Measurements from ENCODE around the gene PPT2.

Gene PPT2

DNA sequence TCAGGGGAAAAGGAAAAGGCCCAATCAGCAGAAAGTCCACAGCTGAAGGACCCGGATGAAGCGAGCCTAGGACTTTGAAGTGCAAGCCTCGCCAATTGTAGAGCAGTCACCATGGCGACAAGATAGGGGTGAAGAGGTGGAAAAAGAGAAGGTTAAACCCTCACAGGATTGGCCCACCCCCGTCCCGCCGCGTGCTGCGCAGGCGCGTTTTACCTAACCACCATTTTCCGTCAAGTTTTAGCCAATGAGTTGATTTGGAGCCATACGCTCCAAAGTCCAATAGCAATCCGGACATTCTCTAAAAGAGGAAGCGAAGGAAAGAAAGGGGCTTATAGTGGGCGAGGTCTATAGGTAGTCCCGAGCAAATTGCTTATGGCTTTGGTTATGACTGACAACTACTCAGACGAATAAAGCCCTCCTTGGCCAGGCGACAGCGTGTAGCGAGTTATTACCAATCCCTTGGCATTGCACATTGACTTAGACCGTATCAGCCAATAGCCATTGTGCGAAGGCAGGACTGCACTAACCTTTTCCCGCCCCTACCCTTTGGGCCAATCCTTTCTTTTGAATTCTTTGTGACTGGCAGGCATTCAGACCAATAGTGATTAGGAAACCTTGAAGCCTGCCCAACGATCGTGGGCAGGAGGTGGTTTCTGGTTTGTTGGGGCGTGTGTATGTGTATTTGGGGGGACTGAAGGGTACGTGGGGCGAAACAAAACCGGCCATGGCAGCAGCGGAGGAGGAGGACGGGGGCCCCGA lies 24.0 kb downstream of the PPT2 start, which contains the start of gene RNF5:
RNF5 (plus strand) TSS at position 618 of the 759 bp plus-strand sequence; CDS start at position 725, 107 bp downstream.
- Histone ChIP-seq H3K36me3 (ENCODE audit: control insufficient read depth in 2 of 2, insufficient read depth in 2 of 2, low read length in 2 of 2) (peaks cover 7 to 12% of the 10 kb centered on the region in 2 donors), H3K4me3 (ENCODE audit: low read length in 2 of 2) (peak within 1 kb of the TSS; percentile 83 to 98), H3K9me3 (ENCODE audit: control insufficient read depth in 2 of 2, low read length in 2 of 2) (no peaks in the 10 kb centered on the region), H3K4me1 (ENCODE audit: control insufficient read depth, insufficient read depth, low read length) (peaks cover 58% of the 10 kb centered on the region), H3K27ac (ENCODE audit: low read length) (peak within 1 kb of the TSS; percentile 93), H3K9ac (ENCODE audit: low read length in 2 of 2) (peak within 1 kb of the TSS; percentile 80 to 96), H3K27me3 (ENCODE audit: control insufficient read depth in 1 of 2, insufficient read depth in 2 of 2, low read length in 2 of 2) (no peaks in the 10 kb centered on the region)

DNA sequence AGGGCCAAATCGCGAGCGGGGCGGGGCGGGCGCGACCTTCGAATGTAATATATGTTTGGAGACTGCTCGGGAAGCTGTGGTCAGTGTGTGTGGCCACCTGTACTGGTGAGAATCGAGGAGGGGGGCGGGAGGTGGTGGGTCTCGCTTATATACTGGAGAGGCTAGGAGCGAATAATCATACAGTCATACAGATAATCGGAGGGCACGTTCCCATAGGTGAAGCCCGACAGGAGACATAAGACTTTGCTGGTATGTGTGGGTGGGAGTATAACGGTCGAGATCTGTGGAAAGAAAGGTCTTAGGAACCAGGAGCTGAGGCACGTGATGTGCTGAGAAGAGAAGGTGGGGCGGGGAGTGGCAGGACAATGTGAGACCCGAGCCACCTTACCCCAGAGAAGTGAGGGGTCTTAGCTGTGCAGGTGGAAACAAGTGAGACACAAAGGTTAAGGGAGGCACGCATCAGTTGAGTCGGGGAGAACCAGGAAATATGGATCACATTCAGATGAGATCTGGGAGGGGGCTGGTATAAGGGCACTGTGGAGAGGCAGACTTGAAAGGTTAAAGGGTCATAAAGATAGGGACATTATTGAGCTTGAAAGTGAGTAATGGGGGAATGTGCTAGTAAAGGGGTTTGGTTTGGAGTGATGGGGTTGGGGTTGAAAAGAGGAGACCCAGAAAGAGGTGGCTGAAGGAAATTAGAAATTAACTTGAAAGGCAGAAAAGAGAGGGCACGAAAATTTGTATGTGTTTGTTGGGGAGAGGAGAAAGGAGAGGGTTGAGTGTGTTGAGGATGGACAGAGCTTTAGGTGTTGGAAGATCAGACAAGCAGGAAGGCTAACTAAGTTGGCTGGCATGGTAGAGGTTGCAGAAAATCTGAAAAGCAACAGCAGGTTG lies 24.9 kb downstream of the PPT2 start:
- Histone ChIP-seq H3K27me3 (ENCODE audit: control insufficient read depth in 1 of 2, insufficient read depth in 2 of 2, low read length in 2 of 2) (no peaks in the 10 kb centered on the region), H3K9ac (ENCODE audit: low read length in 2 of 2) (peak overlapping the region; percentile 71 to 96), H3K27ac (ENCODE audit: low read length) (peak overlapping the region; percentile 93), H3K9me3 (ENCODE audit: control insufficient read depth in 2 of 2, low read length in 2 of 2) (no peaks in the 10 kb centered on the region), H3K4me3 (ENCODE audit: low read length in 2 of 2) (peak overlapping the region; percentile 83 to 98), H3K4me1 (ENCODE audit: control insufficient read depth, insufficient read depth, low read length) (peaks cover 56% of the 10 kb centered on the region), H3K36me3 (ENCODE audit: control insufficient read depth in 2 of 2, insufficient read depth in 2 of 2, low read length in 2 of 2) (peaks cover 13 to 20% of the 10 kb centered on the region in 2 donors)

DNA sequence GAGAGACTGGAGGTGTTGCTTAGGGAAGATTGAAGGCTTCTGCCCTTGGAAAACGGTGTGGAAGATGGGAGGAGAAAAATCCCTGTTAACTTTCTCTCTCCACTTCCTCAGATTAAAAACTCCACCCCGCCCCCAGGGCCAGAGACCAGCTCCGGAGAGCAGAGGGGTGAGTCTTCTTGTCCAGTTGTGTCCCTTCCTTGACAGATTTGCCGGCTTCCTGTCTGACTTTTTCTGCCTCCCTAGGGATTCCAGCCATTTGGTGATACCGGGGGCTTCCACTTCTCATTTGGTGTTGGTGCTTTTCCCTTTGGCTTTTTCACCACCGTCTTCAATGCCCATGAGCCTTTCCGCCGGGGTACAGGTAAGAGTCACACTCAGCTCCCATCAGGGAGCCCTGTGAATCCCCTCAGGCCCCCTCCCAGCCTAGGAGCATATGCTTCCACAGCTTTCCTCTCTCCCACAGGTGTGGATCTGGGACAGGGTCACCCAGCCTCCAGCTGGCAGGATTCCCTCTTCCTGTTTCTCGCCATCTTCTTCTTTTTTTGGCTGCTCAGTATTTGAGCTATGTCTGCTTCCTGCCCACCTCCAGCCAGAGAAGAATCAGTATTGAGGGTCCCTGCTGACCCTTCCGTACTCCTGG lies 25.9 kb downstream of the PPT2 start:
- Histone ChIP-seq H3K4me3 (ENCODE audit: low read length in 2 of 2) (peak overlapping the region in 1 of 2 donors; percentile 8), H3K9me3 (ENCODE audit: control insufficient read depth in 2 of 2, low read length in 2 of 2) (no peaks in the 10 kb centered on the region), H3K36me3 (ENCODE audit: control insufficient read depth in 2 of 2, insufficient read depth in 2 of 2, low read length in 2 of 2) (peaks cover 14 to 20% of the 10 kb centered on the region in 2 donors), H3K27ac (ENCODE audit: low read length) (peak overlapping the region; percentile 18), H3K27me3 (ENCODE audit: control insufficient read depth in 1 of 2, insufficient read depth in 2 of 2, low read length in 2 of 2) (no peaks in the 10 kb centered on the region), H3K9ac (ENCODE audit: low read length in 2 of 2) (peak overlapping the region in 1 of 2 donors; percentile 71), H3K4me1 (ENCODE audit: control insufficient read depth, insufficient read depth, low read length) (peaks cover 50% of the 10 kb centered on the region)

DNA sequence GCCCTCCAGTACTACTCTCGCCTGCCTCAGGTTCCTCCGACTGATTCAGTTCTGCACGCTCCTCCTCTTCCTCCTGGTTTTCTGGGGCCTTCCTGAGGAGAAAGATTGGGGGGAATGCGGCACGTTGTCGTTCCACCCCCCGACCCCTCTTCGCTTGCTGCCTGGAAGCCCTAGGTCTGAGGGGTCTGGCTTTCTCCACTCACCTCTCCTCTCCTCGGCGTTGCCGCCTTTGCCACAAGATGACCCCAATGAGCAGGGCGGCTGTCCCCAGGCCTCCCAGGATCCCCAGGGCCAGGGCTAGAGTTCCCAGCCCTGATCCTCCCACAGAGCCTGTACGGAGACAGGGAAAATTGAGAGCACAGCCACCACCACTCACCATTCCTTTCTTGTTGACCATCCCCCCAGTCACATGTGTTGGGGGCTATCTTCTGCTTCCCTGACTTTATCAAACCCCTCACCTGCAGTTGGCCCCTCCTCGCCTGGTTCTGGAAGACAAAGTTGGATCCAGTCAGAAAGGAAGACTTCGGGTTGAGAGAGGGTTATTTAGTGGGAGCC lies 27.3 kb downstream of the PPT2 start:
- H3K27me3 ChIP-seq (ENCODE audit: control insufficient read depth in 1 of 2, insufficient read depth in 2 of 2, low read length in 2 of 2): no peaks in the 10 kb centered on the region
- peaks cover 44% of the 10 kb centered on the region for H3K4me1 ChIP-seq (ENCODE audit: control insufficient read depth, insufficient read depth, low read length)
- H3K4me3 ChIP-seq (ENCODE audit: low read length in 2 of 2): no peak overlapping the region
- H3K27ac ChIP-seq (ENCODE audit: low read length): no peak overlapping the region
- H3K36me3 ChIP-seq (ENCODE audit: control insufficient read depth in 2 of 2, insufficient read depth in 2 of 2, low read length in 2 of 2): peaks cover 14 to 20% of the 10 kb centered on the region in 2 donors
- H3K9me3 ChIP-seq (ENCODE audit: control insufficient read depth in 2 of 2, low read length in 2 of 2): no peaks in the 10 kb centered on the region
- H3K9ac ChIP-seq (ENCODE audit: low read length in 2 of 2): no peak overlapping the region

DNA sequence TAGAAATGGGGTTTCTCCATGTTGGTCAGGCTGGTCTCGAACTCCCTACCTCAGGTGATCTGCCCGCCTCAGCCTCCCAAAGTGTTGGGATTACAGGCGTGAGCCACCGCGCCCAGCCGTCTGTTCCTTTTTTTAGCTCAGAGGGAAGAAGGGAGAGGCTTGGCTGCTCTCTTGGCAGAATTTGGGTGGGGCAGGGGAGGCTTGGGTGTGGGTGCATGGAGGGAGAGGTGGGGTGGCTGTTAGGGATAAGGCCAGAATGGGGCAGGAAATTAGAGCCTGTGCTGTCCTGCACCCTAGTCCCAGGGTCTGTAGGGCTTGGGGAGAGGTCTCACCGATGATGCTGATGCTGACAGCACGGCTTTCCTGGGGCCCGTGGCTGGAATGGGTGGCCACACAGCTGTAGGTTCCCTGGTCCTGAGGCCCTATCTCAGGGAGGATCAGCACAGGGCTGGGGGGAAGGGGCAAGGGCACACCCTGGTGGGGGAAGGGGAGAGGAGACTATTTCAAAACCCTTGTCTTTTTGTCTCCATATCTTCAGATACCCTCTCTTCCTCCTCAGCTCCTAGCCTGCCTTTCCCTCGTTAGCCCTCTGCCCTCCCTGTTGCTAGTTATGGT lies 28.1 kb downstream of the PPT2 start:
- peaks cover 21 to 25% of the 10 kb centered on the region in 2 donors for H3K36me3 ChIP-seq (ENCODE audit: control insufficient read depth in 2 of 2, insufficient read depth in 2 of 2, low read length in 2 of 2)
- peaks cover 45% of the 10 kb centered on the region for H3K4me1 ChIP-seq (ENCODE audit: control insufficient read depth, insufficient read depth, low read length)
- H3K9ac ChIP-seq (ENCODE audit: low read length in 2 of 2): peak overlapping the region in 1 of 2 donors; percentile 36
- no peaks in the 10 kb centered on the region for H3K27me3 ChIP-seq (ENCODE audit: control insufficient read depth in 1 of 2, insufficient read depth in 2 of 2, low read length in 2 of 2)
- H3K4me3 ChIP-seq (ENCODE audit: low read length in 2 of 2): no peak overlapping the region
- H3K27ac ChIP-seq (ENCODE audit: low read length): no peak overlapping the region
- H3K9me3 ChIP-seq (ENCODE audit: control insufficient read depth in 2 of 2, low read length in 2 of 2): no peaks in the 10 kb centered on the region

DNA sequence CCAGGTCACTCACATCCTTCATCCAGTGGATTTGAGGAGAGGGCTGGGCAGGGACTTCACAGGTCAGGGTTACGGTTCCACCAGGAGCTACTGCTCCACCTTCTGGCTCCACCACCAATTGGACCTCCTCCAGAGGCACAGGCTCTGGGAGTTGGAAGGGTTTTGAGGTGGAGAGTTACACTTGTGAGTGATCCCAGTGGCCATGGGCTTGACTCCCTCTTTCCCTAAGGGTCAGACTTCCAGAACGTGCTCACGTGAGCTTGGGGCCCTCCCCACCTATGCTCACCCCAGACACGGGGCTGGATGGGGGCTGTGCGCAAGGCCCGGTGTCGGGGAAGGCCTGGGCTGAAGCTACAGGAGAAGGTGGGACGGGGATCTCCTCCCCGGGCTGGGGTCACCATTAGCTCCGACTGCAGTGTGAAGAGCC lies 28.6 kb downstream of the PPT2 start:
- Histone ChIP-seq H3K4me3 (ENCODE audit: low read length in 2 of 2) (no peak overlapping the region), H3K36me3 (ENCODE audit: control insufficient read depth in 2 of 2, insufficient read depth in 2 of 2, low read length in 2 of 2) (peaks cover 26 to 27% of the 10 kb centered on the region in 2 donors), H3K9ac (ENCODE audit: low read length in 2 of 2) (peak overlapping the region in 1 of 2 donors; percentile 36), H3K27ac (ENCODE audit: low read length) (peak overlapping the region; percentile 60), H3K4me1 (ENCODE audit: control insufficient read depth, insufficient read depth, low read length) (peaks cover 43% of the 10 kb centered on the region), H3K27me3 (ENCODE audit: control insufficient read depth in 1 of 2, insufficient read depth in 2 of 2, low read length in 2 of 2) (no peaks in the 10 kb centered on the region), H3K9me3 (ENCODE audit: control insufficient read depth in 2 of 2, low read length in 2 of 2) (no peaks in the 10 kb centered on the region)

DNA sequence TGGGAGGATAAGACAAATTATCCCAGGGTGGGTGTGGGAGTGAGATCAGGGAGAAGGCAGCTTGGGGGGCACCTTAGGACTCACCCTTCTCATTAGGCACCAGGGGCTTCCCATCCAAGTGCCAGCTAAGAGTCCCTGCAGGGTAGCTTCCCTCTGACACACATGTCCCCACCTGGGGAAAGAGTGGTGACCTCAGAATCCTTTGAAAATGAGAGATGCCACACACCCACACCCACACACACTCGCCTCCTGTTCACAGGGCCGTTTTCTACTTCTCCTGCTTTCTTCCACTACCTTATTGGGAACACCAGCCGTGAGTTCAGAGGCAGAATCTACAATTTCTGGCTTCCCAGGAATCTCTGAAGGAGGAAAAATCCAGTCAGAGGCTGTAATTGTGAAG lies 29.1 kb downstream of the PPT2 start:
- Histone ChIP-seq H3K36me3 (ENCODE audit: control insufficient read depth in 2 of 2, insufficient read depth in 2 of 2, low read length in 2 of 2) (peaks cover 26 to 31% of the 10 kb centered on the region in 2 donors), H3K9me3 (ENCODE audit: control insufficient read depth in 2 of 2, low read length in 2 of 2) (no peaks in the 10 kb centered on the region), H3K27me3 (ENCODE audit: control insufficient read depth in 1 of 2, insufficient read depth in 2 of 2, low read length in 2 of 2) (no peaks in the 10 kb centered on the region), H3K27ac (ENCODE audit: low read length) (peak overlapping the region; percentile 60), H3K4me3 (ENCODE audit: low read length in 2 of 2) (no peak overlapping the region), H3K4me1 (ENCODE audit: control insufficient read depth, insufficient read depth, low read length) (peaks cover 44% of the 10 kb centered on the region), H3K9ac (ENCODE audit: low read length in 2 of 2) (no peak overlapping the region)

DNA sequence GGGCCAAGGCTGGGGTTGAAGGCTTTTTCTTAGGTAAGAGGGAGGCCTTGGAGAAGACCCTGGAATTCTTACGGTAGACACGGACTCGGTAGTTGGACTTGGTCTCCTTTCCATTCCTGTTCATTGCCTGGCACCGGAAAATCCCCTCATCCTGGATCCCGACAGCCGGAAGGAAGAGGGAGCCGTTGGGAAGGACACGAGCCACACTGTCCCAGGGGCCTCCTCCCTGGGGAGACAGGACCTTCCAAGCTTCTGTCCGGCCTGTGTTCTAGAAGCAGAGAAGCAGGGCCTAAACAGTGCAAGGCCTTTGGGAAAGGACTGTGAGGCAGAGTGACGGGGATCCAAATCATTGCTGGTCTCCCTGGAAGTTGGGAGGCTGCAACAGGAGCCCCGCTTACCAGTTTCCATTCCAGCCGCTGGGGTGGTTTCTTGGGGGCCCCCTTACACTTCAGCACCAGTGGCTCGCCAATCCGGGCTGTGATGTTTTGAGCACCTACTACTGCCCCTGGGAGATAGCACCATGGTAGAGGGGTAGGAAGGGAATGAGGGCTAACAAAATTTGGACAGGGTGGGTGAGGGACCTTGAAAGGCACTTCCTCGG lies 29.6 kb downstream of the PPT2 start:
- Histone ChIP-seq H3K4me3 (ENCODE audit: low read length in 2 of 2) (no peak overlapping the region), H3K4me1 (ENCODE audit: control insufficient read depth, insufficient read depth, low read length) (peaks cover 49% of the 10 kb centered on the region)

DNA sequence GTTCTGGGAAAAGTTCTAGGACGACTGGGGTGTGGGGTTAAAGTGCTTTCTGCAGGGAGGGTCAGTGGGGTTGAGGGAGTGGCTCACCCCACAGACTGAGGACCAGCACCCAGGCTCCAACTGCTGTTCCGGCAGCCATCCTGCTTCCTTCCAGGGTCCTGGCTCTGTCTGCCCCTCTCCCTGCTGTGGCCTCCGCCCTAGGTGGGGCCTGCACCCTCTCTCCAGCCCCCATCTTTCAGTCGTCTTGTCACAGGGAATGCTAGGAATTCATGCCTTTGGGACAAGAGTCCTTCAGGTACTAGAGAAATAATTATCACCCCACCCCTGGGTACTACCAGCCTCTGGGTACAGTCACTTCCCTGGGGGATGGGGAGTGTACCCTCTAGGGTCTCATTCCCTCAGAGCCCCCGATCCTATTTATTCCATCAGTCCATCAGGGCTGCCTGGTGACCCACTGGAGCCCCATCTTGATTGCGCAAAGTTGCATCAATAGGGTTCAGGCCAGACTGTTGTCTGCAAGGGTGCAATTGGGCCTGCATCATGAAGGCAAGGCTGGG lies 30.2 kb downstream of the PPT2 start, which contains the start of gene AGER:
AGER (minus strand) TSS at position 170 of the 557 bp plus-strand sequence; CDS start at position 139, 31 bp downstream.
- Histone ChIP-seq H3K4me1 (ENCODE audit: control insufficient read depth, insufficient read depth, low read length) (peaks cover 49% of the 10 kb centered on the region), H3K36me3 (ENCODE audit: control insufficient read depth in 2 of 2, insufficient read depth in 2 of 2, low read length in 2 of 2) (peaks cover 26 to 31% of the 10 kb centered on the region in 2 donors), H3K9ac (ENCODE audit: low read length in 2 of 2) (peak within 1 kb of the TSS; percentile 5 to 22), H3K9me3 (ENCODE audit: control insufficient read depth in 2 of 2, low read length in 2 of 2) (no peaks in the 10 kb centered on the region), H3K27me3 (ENCODE audit: control insufficient read depth in 1 of 2, insufficient read depth in 2 of 2, low read length in 2 of 2) (no peaks in the 10 kb centered on the region), H3K4me3 (ENCODE audit: low read length in 2 of 2) (no peak within 1 kb of the TSS), H3K27ac (ENCODE audit: low read length) (peak within 1 kb of the TSS; percentile 60)

More for the DNA sequence above, 29.6 kb downstream of the PPT2 start:
- H3K9ac ChIP-seq (ENCODE audit: low read length in 2 of 2): peak overlapping the region; percentile 5 to 22
- H3K27me3 ChIP-seq (ENCODE audit: control insufficient read depth in 1 of 2, insufficient read depth in 2 of 2, low read length in 2 of 2): no peaks in the 10 kb centered on the region
- peak overlapping the region; percentile 60 for H3K27ac ChIP-seq (ENCODE audit: low read length)
- H3K9me3 ChIP-seq (ENCODE audit: control insufficient read depth in 2 of 2, low read length in 2 of 2): no peaks in the 10 kb centered on the region
- peaks cover 26 to 31% of the 10 kb centered on the region in 2 donors for H3K36me3 ChIP-seq (ENCODE audit: control insufficient read depth in 2 of 2, insufficient read depth in 2 of 2, low read length in 2 of 2)
